Measurements from ENCODE around the gene RGS10.

RGS10 gene

GRCh38 chr10:119457966-119458766 lies 84.4 kb downstream of the RGS10 start:
- Histone ChIP-seq H3K4me1 (ENCODE audit: insufficient read depth, poor library complexity, severe bottlenecking) (peaks cover 15% of the 10 kb centered on the region), H3K4me3 (ENCODE audit: severe bottlenecking) (no peak overlapping the region), H3K27me3 (ENCODE audit: insufficient read depth, poor library complexity, severe bottlenecking) (no peaks in the 10 kb centered on the region), H3K27ac (ENCODE audit: poor library complexity, severe bottlenecking) (no peak overlapping the region), H3K36me3 (ENCODE audit: low read depth) (no peaks in the 10 kb centered on the region), H3K9me3 (ENCODE audit: severe bottlenecking) (no peaks in the 10 kb centered on the region)
- DNase-seq (ENCODE audit: low spot score) (no peak), ATAC-seq (ENCODE audit: low read depth) (no peak)
- no peak for TF ChIP-seq CTCF (IDR thresholded peaks at IDR 0.05; ENCODE audit: poor library complexity, severe bottlenecking)

- DNase-seq (ENCODE audit: low spot score): no peak
- no peak for ATAC-seq (ENCODE audit: low read depth)
- no peaks in the 10 kb centered on the region for H3K9me3 ChIP-seq (ENCODE audit: severe bottlenecking)
- no peaks in the 10 kb centered on the region for H3K36me3 ChIP-seq (ENCODE audit: low read depth)
- no peaks in the 10 kb centered on the region for H3K27me3 ChIP-seq (ENCODE audit: insufficient read depth, poor library complexity, severe bottlenecking)
- no peak overlapping the region for H3K27ac ChIP-seq (ENCODE audit: poor library complexity, severe bottlenecking)
- H3K4me3 ChIP-seq (ENCODE audit: severe bottlenecking): no peak overlapping the region
- H3K4me1 ChIP-seq (ENCODE audit: insufficient read depth, poor library complexity, severe bottlenecking): peaks cover 11% of the 10 kb centered on the region
- no peak for TF ChIP-seq CTCF (IDR thresholded peaks at IDR 0.05; ENCODE audit: poor library complexity, severe bottlenecking)
Observed at GRCh38 chr10:119456435-119456810, 86.1 kb downstream of the RGS10 start.

GRCh38 chr10:119455609-119456434 lies 86.7 kb downstream of the RGS10 start:
- Histone ChIP-seq H3K27me3 (ENCODE audit: insufficient read depth, poor library complexity, severe bottlenecking) (no peaks in the 10 kb centered on the region), H3K4me3 (ENCODE audit: severe bottlenecking) (no peak overlapping the region), H3K27ac (ENCODE audit: poor library complexity, severe bottlenecking) (no peak overlapping the region), H3K36me3 (ENCODE audit: low read depth) (no peaks in the 10 kb centered on the region), H3K4me1 (ENCODE audit: insufficient read depth, poor library complexity, severe bottlenecking) (peaks cover 5% of the 10 kb centered on the region), H3K9me3 (ENCODE audit: severe bottlenecking) (no peaks in the 10 kb centered on the region)
- no peak for TF ChIP-seq CTCF (IDR thresholded peaks at IDR 0.05; ENCODE audit: poor library complexity, severe bottlenecking)
- DNase-seq (ENCODE audit: low spot score): no peak
- no peak for ATAC-seq (ENCODE audit: low read depth)

GRCh38 chr10:119454990-119455389 lies 87.5 kb downstream of the RGS10 start:
- Histone ChIP-seq H3K4me3 (ENCODE audit: severe bottlenecking) (no peak overlapping the region), H3K4me1 (ENCODE audit: insufficient read depth, poor library complexity, severe bottlenecking) (no peaks in the 10 kb centered on the region), H3K27me3 (ENCODE audit: insufficient read depth, poor library complexity, severe bottlenecking) (no peaks in the 10 kb centered on the region), H3K9me3 (ENCODE audit: severe bottlenecking) (no peaks in the 10 kb centered on the region), H3K27ac (ENCODE audit: poor library complexity, severe bottlenecking) (no peak overlapping the region), H3K36me3 (ENCODE audit: low read depth) (no peaks in the 10 kb centered on the region)
- no peak for DNase-seq (ENCODE audit: low spot score)
- TF ChIP-seq CTCF (IDR thresholded peaks at IDR 0.05; ENCODE audit: poor library complexity, severe bottlenecking): no peak
- ATAC-seq (ENCODE audit: low read depth): no peak

All from RWPE2 (cell line).